Heart right ventricle (tissue), 16 donors: ENCODE data around the gene VMO1. TPM values are rescaled to one million over a fixed set of nuclear protein-coding genes. Genes with fewer than 3 reads are reported as not detected.

Experiments
- ATAC-seq, 8 donors: fragments of 200-7000 bp; cut with Tn5 transposase; one replicate each; pipeline ENCODE4 v1.9.1; 2020; ENCODE audit warnings: mild to moderate bottlenecking in 8 of 8, moderate library complexity in 8 of 8, moderate number of reproducible peaks in 1 of 8
- DNase-seq, 2 donors: peaks; one replicate each; pipeline ENCODE4 v3.0.0-alpha.2; 2020
- H3K27ac ChIP-seq, 10 donors: fragments of 200-600 bp; sonication (generic) in 2 of 10; one replicate each; pipeline versions ENCODE4 v1.5.0 to v1.8.0; 2020 to 2022; ENCODE audit warnings: mild to moderate bottlenecking in 3 of 10
- H3K27me3 ChIP-seq, 7 donors: fragments of 200-600 bp; one replicate each; pipeline ENCODE4 v1.8.0; 2021 to 2022; ENCODE audit warnings: mild to moderate bottlenecking in 2 of 7
- H3K36me3 ChIP-seq, 9 donors: fragments of 200-600 bp; sonication (generic) in 1 of 9; one replicate each; pipeline versions ENCODE4 v1.5.0 to v1.8.0; 2020 to 2022; ENCODE audit warnings: mild to moderate bottlenecking in 2 of 9
- H3K4me1 ChIP-seq, 9 donors: fragments of 200-600 bp; sonication (generic) in 1 of 9; one replicate each; pipeline versions ENCODE4 v1.5.0 to v1.8.0; 2020 to 2022; ENCODE audit warnings: mild to moderate bottlenecking in 4 of 9
- H3K4me3 ChIP-seq, 10 donors: fragments of 200-600 bp; sonication (generic) in 2 of 10; one replicate each; pipeline versions ENCODE4 v1.5.0 to v1.8.0; 2020 to 2022; ENCODE audit warnings: mild to moderate bottlenecking in 7 of 10, moderate library complexity in 2 of 10
- H3K9me3 ChIP-seq, 11 donors: fragments of 200-600 bp in 10 of 11; sonication (generic) in 2 of 11; one replicate each; pipeline versions ENCODE4 v1.5.0 to v1.8.0; 2013 to 2022; ENCODE audit warnings: mild to moderate bottlenecking in 2 of 11, control low read depth in 1 of 11, moderate library complexity in 1 of 11
- WGBS, 2 donors: extraction: QIAGEN DNeasy Blood & Tissue Kit; methylation state at CpG; one replicate each; pipeline ENCODE4 v1.1.7; 2013; ENCODE audit warnings: inconsistent platforms in 1 of 2; 5-methylcytosine and 5-hydroxymethylcytosine counted together
- intact Hi-C, 10 donors: fragments of 100-400 bp; cut with DNase I; formaldehyde crosslinking; loops; one replicate each; pipeline versions ENCODE4 v1.11.1 to v1.14.2; 2022
- polyA plus RNA-seq, 2 donors: library from polyadenylated mRNA; stranded (reverse); fragments of 200-250 nt; gene quantifications; one replicate each; pipeline ENCODE4 v1.2.3, GENCODE V29; 2013
- total RNA-seq, 10 donors: library from RNA; stranded (reverse); fragmentation: NEBNext Ultra II Directional in 3 of 10; extraction: Animal tissue kit (Norgen Biotek cat#: 25700) in 3 of 10; gene quantifications; one replicate each; pipeline versions ENCODE4 v1.2.1 to v1.2.4, GENCODE V29; 2021 to 2023
- TF ChIP-seq, protein P1 (sequence below), 9 donors: fragments of 200-600 bp; sonication (generic) in 2 of 9; IDR thresholded peaks; one replicate each; pipeline versions ENCODE4 v1.5.0 to v1.8.0; 2021 to 2022; ENCODE audit warnings: antibody characterized with exemption in 9 of 9, mild to moderate bottlenecking in 5 of 9, moderate library complexity in 1 of 9
- donor health status: Arrhythmogenic right ventricular cardiomyopathy.
- donor health status: ischemic (EF 13 %, LVEDD 7.1; RV severe dilation, severe dysfunction).
- donor health status: healthy with polysubstance abuse.
- donor health status: DM: no; HTN: yes; CAD: no.
- donor health status: DM: no; HTN: no; CAD: no.
- donor health status: ischemic (EF 25% LVEDD 6.9; RV normal size, moderate dysfunction).
- donor health status: ischemic (EF 25% LVEDD 5.7; RV mildly dilated, moderate dysfunction).
- donor health status: healthy.
- donor health status: DM: yes; HTN: yes; CAD: no.
- donor health status: Ischemic cardiomyopathy.
- donor health status: ischemic (EF 35%, LVEDD 5.7; RV mildly dilated, moderate dysfunction).
- donor health status: nonischemic (EF 11% LVEDD 7.7; RV severe dilation, severe dysfunction).
- donor health status: DM: yes; HTN: yes; CAD: no.
- donor health status: PGD.
- donor health status: ischemic (EF 29% LVEDD 5.4; RV normal size, mild dysfunction).
- donor health status: nonischemic (EF 23%, LVEDD 6.1; RV moderate dilation, normal function).

VMO1 gene
- total and polyA plus RNA-seq, 12 donors: 0.38 to 2.1 (median 0.64) TPM; not detected in 2

DNA sequence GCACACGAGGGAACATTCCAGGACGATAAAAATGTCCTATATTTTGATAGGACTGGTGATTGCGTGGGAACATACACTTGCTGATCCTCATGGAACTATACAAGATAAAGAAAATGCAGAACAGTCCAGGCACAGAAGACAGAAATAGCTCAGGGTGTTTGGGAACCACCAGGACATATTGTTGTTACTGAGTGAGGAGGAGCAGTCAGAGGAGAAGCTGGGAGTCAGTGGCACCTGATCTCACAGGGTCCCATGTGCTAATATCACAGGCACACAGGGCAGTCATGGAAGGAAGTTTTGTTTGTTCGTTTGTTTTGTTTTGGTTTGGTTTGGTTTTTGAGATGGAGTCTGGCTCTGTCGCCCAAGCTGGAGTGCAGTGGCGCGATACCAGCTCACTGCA, 26.5 kb upstream of the VMO1 start:
- no peaks in the 10 kb centered on the region for H3K27me3 ChIP-seq
- intact Hi-C loops: no loop called here
- peaks cover 6 to 26% (median 11%) of the 10 kb centered on the region in 9 donors for H3K4me1 ChIP-seq
- DNase-seq (no peak), ATAC-seq (peak in 4 of 8 donors; percentile 48 to 81 (median 50))
- WGBS, 2 donors: 62 to 71% methylated on average over 7 of the region's 7 CpGs
- H3K4me3 ChIP-seq: no peak overlapping the region
- H3K27ac ChIP-seq: peak overlapping the region in 7 of 10 donors; percentile 19 to 55 (median 45)
- no peaks in the 10 kb centered on the region for H3K9me3 ChIP-seq
- TF ChIP-seq, protein P1, sequence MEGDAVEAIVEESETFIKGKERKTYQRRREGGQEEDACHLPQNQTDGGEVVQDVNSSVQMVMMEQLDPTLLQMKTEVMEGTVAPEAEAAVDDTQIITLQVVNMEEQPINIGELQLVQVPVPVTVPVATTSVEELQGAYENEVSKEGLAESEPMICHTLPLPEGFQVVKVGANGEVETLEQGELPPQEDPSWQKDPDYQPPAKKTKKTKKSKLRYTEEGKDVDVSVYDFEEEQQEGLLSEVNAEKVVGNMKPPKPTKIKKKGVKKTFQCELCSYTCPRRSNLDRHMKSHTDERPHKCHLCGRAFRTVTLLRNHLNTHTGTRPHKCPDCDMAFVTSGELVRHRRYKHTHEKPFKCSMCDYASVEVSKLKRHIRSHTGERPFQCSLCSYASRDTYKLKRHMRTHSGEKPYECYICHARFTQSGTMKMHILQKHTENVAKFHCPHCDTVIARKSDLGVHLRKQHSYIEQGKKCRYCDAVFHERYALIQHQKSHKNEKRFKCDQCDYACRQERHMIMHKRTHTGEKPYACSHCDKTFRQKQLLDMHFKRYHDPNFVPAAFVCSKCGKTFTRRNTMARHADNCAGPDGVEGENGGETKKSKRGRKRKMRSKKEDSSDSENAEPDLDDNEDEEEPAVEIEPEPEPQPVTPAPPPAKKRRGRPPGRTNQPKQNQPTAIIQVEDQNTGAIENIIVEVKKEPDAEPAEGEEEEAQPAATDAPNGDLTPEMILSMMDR (IDR thresholded peaks at IDR 0.05): no peak
- peaks cover 0 to 63% (median 11%) of the 10 kb centered on the region in 9 donors for H3K36me3 ChIP-seq

DNA sequence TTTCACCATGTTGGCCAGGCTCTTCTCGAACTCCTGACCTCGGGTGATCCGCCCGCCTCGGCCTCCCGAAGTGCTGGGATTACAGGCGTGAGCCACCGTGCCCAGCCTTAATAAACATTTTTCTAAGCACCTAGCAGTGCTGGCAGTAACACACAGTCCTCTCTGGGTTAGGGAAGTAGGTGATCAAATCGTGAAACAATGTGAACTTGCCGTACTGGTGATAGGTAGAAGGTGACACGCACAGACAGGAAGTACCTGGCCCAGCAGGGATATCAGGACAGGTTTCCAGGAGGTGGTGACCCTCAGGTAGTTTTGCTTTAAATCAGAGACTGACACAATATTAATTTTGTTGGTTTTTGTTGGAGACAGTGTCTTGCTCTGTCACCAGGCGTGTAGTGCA, 25.3 kb upstream of the VMO1 start:
- no peak overlapping the region for H3K4me3 ChIP-seq
- DNase-seq (no peak), ATAC-seq (no peak)
- intact Hi-C loops: no loop called here
- H3K9me3 ChIP-seq: no peaks in the 10 kb centered on the region
- H3K27ac ChIP-seq: no peak overlapping the region
- TF ChIP-seq, protein P1 (IDR thresholded peaks at IDR 0.05): no peak
- no peaks in the 10 kb centered on the region for H3K27me3 ChIP-seq
- WGBS, 2 donors: 86 to 93% methylated on average over 12 of the region's 12 CpGs
- H3K36me3 ChIP-seq: peaks cover 0 to 52% (median 5%) of the 10 kb centered on the region in 9 donors
- H3K4me1 ChIP-seq: peaks cover 7 to 29% (median 15%) of the 10 kb centered on the region in 9 donors

DNA sequence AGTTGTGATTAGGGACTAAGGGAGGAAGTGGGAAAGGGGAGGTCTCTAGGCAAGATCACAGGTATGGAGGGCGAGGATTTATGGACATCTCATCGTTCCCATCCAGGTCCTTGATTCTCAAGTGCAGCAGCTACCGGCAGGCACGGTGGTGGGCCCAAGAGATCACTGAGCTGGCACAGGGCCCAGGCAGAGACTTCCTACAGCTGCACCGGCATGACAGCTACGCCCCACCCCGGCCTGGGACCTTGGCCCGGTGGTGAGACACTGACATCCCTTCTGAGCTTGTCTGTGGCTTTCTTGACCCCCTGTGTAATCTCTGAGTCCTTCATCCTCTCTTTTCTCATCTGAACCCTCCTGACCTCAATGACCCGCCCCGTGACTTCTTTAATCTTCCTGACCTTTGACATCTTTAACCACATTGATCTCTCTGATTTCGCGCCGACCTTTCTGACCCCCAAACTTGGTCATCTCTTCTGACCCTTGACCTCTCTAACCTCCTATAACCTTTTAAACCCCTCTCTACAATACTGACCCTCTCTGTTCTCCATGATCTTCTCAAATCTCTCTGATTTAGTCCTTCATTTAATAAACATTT, 24.6 kb upstream of the VMO1 start:
- H3K4me3 ChIP-seq: no peak overlapping the region
- 56 to 57% methylated on average over 13 of the region's 13 CpGs for WGBS, 2 donors
- H3K4me1 ChIP-seq: peaks cover 7 to 35% (median 18%) of the 10 kb centered on the region in 9 donors
- H3K27me3 ChIP-seq: no peaks in the 10 kb centered on the region
- H3K9me3 ChIP-seq: no peaks in the 10 kb centered on the region
- no peak overlapping the region for H3K27ac ChIP-seq
- ATAC-seq: no peak
- intact Hi-C loops: no loop called here
- DNase-seq: peak in 1 of 2 donors; percentile 42
- peaks cover 0 to 45% (median 3%) of the 10 kb centered on the region in 9 donors for H3K36me3 ChIP-seq
- TF ChIP-seq, protein P1 (IDR thresholded peaks at IDR 0.05): no peak

DNA sequence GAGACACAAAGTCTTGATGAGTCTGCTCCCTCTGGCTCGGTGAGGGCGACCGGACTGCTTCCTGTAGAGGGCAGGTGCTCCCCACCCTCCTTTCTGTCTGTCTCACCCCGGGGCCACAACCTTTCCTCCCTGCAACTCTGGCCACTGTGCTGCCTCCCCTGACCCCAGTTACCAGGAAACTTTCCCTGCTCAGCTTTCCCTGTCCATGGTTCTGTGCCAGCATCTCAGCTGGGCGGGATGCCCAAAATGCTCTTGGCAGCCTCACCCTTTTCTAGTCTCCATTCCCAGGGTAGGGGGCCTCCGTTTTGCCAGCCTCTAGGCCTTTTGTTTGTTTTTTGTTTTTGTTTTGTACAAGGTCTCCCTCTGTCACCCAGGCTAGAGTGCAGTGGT, 22.2 kb upstream of the VMO1 start:
- Histone ChIP-seq H3K4me3 (peak overlapping the region in 5 of 10 donors; percentile 71 to 99 (median 87)), H3K27me3 (no peaks in the 10 kb centered on the region), H3K36me3 (peaks cover 0 to 28% (median 0%) of the 10 kb centered on the region in 9 donors), H3K4me1 (peaks cover 7 to 35% (median 18%) of the 10 kb centered on the region in 9 donors), H3K9me3 (no peaks in the 10 kb centered on the region), H3K27ac (peak overlapping the region in 7 of 10 donors; percentile 8 to 94 (median 90))
- ATAC-seq (peak in 7 of 8 donors; percentile 26 to 67 (median 52)), DNase-seq (peak; percentile 73 to 74)
- 35 to 41% methylated on average over 6 of the region's 6 CpGs for WGBS, 2 donors
- TF ChIP-seq, protein P1 (IDR thresholded peaks at IDR 0.05): no peak
- intact Hi-C loops: loop anchor here in 1 of 10 donors (5.0 kb wide), 1 partner anchor 69 kb away; no protein-coding TSS in a partner anchor
